NCI-H2029 treated with DMSO at 0.1 percent for 48 hours (cell line): Measurements from ENCODE around the gene GAL3ST1.

ENCODE experiments used
- DNase-seq: peaks from one replicate; lab custom pipeline; 2025; lab: John Stamatoyannopoulos, UW

The GAL3ST1 gene

GRCh38 chr22:30531651-30532608, 42.5 kb downstream of the GAL3ST1 start:
- DNase-seq = no peak

GRCh38 chr22:30526656-30527055, 47.8 kb downstream of the GAL3ST1 start:
- DNase-seq = no peak

- no peak for DNase-seq
Observed at GRCh38 chr22:30523646-30524489, 50.6 kb downstream of the GAL3ST1 start.

GRCh38 chr22:30521368-30522156, 52.9 kb downstream of the GAL3ST1 start:
- DNase-seq = no peak

- no peak for DNase-seq
Observed at GRCh38 chr22:30519842-30520425, 54.5 kb downstream of the GAL3ST1 start.

GRCh38 chr22:30516731-30517130, 57.7 kb downstream of the GAL3ST1 start:
- no peak for DNase-seq

- no peak for DNase-seq
Observed at GRCh38 chr22:30516273-30516672, 58.2 kb downstream of the GAL3ST1 start.

GRCh38 chr22:30514252-30514651, 60.2 kb downstream of the GAL3ST1 start:
- no peak for DNase-seq

GRCh38 chr22:30513462-30513861, 61.0 kb downstream of the GAL3ST1 start:
- no peak for DNase-seq

- no peak for DNase-seq
Observed at GRCh38 chr22:30511911-30512310, 62.6 kb downstream of the GAL3ST1 start.

- DNase-seq = peak; percentile 6
Observed at GRCh38 chr22:30511109-30511508, 63.4 kb downstream of the GAL3ST1 start.

GRCh38 chr22:30508216-30508615, 66.2 kb downstream of the GAL3ST1 start:
- DNase-seq = no peak

GRCh38 chr22:30507670-30508069, 66.8 kb downstream of the GAL3ST1 start:
- no peak for DNase-seq

GRCh38 chr22:30506507-30506968, 67.9 kb downstream of the GAL3ST1 start:
- DNase-seq = no peak
